Left colon (tissue), 2 donors: ENCODE results near the gene VSX1. TPM values are rescaled to one million over a fixed set of nuclear protein-coding genes. Genes with fewer than 3 reads are reported as not detected.
A peak's percentile ranks its signal among the peaks of the same experiment; 100 is the strongest.

ENCODE experiments used
- ATAC-seq: fragments of 200-7000 bp; cut with Tn5 transposase; one replicate; pipeline ENCODE4 v1.9.1; 2020; ENCODE audit warnings: mild to moderate bottlenecking, moderate library complexity
- DNase-seq, 2 donors: peaks; one replicate each; pipeline ENCODE4 v3.0.0-alpha.2; 2020
- intact Hi-C, 2 donors: fragments of 100-400 bp; cut with DNase I in 1 of 2; cut with micrococcal nuclease in 1 of 2; formaldehyde crosslinking; loops; one replicate each; pipeline versions ENCODE4 v1.11.2 to v1.14.0; 2022; cut with DNase I, micrococcal nuclease
- total RNA-seq, 2 donors: library from RNA; stranded (reverse); fragmentation: NEBNext Ultra II Directional; extraction: Animal tissue kit (Norgen Biotek cat#: 25700); gene quantifications; one replicate each; pipeline ENCODE4 v1.2.1, GENCODE V29; 2021
- donor health status: DM: no; HTN: no; CAD: no.
- donor health status: DM: yes; HTN: yes; CAD: no.

The VSX1 gene
- total RNA-seq, 2 donors from 2014 or later = not detected

DNA sequence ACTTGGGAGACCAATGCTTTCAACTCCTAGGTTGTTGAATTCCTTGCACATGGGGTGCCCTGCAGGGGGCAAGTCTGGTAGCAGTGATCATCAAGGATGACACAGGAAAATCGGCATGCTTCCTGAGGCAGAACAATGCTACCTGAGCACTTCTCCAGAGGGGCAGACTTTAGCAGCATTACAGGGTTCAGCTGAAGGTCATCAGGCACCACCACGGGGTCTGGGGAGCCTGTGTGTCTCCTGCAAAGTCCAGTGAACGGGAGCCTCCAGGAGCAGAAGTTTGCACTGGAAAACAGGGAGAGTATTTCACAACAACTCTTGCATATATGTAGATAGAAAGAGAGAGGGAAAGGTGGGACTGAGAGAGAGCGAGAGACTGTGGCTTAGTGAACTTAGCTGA lies 10.2 kb downstream of the VSX1 start:
- intact Hi-C loops = no loop called here
- no peak for DNase-seq
- ATAC-seq = no peak

- DNase-seq (no peak), ATAC-seq (no peak)
- intact Hi-C loops = no loop called here
These were observed 11.0 kb downstream of the VSX1 start for GRCh38 chr20:25070821-25071473.

- intact Hi-C loops = loop anchor here in 1 of 2 donors (5.0 kb wide), 1 partner anchor 70 kb away; no protein-coding TSS in a partner anchor
- ATAC-seq = no peak
- peak in 1 of 2 donors; percentile 18 for DNase-seq
These were observed 14.6 kb downstream of the VSX1 start for GRCh38 chr20:25067102-25067987.

- DNase-seq = peak in 1 of 2 donors; percentile 8
- intact Hi-C loops = loop anchor here in 1 of 2 donors (5.0 kb wide), 1 partner anchor 69 kb away; no protein-coding TSS in a partner anchor
- no peak for ATAC-seq
These were observed 15.6 kb downstream of the VSX1 start for GRCh38 chr20:25066386-25066785.

DNA sequence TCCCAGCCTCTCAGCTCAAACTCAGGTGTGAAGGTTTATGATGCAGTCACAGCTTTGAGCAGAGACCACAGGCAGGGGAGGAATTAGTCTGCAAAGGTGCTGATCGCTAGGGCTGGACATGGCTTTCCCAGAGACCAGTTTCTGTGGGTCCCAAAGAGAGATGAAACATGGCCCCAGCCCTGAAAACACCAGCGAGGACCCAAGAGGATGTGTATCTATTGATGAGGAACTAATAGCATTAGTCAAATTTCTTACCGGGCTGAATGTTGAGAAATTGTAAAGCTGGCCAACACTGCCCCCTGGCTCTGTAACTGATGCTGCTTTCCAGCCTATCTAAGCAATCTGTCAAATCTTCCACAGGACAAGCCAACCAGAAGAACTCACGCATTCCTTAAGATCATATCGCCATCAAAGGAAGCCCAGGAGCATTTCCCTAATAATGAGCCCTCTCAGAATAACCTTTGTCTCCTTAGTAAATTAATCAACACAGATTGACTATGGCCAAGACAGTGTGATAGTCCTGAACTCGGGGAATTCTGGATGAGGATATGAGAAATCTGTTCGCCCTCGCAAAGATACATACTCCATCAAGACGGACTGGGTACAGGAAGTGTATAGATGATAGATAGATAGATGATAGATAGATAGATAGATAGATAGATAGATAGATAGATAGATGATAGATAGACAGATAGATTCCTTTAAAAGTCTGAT lies 16.2 kb downstream of the VSX1 start:
- DNase-seq = peak; percentile 44 to 80
- peak; percentile 77 for ATAC-seq
- intact Hi-C loops = loop anchor here (2.0 to 5.0 kb wide), 2 partner anchors 68 to 71 kb away; no protein-coding TSS in a partner anchor

DNA sequence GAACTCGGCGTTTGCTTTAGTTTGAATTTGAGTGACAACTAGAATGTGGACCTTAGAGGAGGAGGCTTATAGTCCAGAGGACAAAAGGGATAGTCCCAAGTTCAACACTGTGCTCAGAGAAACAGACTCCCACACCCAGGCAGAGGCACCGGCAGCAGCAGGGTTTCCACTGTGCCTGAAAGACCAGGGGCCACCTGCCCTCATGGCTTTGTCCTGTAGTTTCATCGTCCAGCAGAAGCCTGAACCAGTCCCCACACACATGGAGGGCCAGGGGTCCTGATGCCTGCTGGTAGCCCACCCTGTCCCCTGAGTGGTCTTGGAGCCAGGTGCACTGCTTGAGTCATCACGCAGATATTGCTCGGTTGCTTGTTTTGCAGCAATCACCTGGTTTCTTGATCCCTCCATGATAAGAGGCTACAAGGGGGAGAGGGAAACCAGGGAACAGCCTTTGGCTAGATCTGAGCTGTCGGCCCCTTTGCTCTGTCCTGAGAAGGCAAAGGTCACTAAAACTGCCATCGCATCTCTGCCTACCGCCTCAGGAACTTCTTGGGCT lies 16.8 kb downstream of the VSX1 start:
- intact Hi-C loops = loop anchor here (2.0 to 5.0 kb wide), 2 partner anchors 68 to 70 kb away; no protein-coding TSS in a partner anchor
- ATAC-seq (peak; percentile 68), DNase-seq (peak in 1 of 2 donors; percentile 23)

GRCh38 chr20:25064561-25065071 lies 17.3 kb downstream of the VSX1 start:
- ATAC-seq = no peak
- intact Hi-C loops = loop anchor here (2.0 to 5.0 kb wide), 2 partner anchors 67 to 70 kb away; no protein-coding TSS in a partner anchor
- peak in 1 of 2 donors; percentile 11 for DNase-seq

DNA sequence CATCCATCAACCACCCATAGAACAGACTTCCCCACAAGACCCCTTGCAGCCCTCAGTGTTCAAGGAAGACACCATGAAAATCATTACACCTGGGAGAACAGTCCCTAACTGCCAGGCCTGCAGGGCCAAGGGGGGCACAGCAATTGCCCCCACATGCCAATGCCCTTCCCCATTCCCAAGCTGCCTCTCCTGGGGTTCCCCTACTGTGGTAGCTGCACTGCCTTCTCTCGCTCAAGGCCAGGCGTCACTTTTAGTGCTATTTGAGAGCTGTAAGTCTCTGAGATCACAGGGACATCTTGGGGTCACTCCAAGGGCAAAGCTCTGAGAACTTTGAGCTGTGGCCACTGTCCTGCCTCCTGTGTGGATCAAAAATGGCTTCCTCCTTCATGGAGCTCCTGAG lies 18.0 kb downstream of the VSX1 start:
- no peak for ATAC-seq
- intact Hi-C loops = loop anchor here in 1 of 2 donors (2.0 kb wide), 1 partner anchor 69 kb away; no protein-coding TSS in a partner anchor
- peak in 1 of 2 donors; percentile 15 for DNase-seq

DNA sequence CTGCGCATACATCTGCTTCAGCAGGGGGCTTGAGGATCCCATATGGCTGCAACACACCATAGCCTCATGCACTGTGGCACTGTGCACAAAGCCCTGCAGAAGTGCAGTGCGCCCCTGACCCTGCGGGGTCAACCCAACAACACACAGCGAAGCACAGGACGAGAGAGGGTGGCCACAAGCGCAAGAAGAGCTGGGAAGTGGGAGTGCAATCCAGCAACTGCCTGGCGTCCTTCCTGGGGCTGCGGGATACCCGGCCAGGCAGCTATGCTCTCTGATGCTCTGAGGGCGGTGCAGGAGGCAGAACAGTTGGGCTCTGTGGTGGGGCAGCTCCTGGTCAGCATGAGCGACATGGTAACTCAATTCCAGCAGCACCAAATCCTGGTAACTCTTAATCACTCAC lies 18.4 kb downstream of the VSX1 start:
- ATAC-seq (no peak), DNase-seq (peak in 1 of 2 donors; percentile 23)
- intact Hi-C loops = no loop called here

DNA sequence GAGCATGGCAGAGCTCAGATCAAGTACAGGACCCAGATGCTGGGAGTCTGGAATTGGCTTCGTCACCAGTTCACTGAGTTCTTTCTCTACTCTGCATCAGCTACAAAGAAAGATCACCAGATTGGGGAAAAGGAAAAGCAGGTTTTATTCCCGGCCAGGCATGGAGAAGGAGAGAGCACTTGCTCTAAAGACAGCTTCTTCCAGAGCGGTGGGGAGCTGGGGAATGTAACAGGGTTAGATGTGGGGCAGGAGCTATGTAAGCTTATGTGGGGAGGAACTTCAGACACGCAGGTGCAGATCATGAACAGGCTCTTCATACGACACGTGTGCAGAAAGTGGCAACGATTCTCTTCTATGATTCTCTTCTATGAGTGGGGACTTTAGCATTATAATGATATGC lies 19.1 kb downstream of the VSX1 start:
- ATAC-seq (no peak), DNase-seq (peak in 1 of 2 donors; percentile 8)
- intact Hi-C loops = no loop called here

DNA sequence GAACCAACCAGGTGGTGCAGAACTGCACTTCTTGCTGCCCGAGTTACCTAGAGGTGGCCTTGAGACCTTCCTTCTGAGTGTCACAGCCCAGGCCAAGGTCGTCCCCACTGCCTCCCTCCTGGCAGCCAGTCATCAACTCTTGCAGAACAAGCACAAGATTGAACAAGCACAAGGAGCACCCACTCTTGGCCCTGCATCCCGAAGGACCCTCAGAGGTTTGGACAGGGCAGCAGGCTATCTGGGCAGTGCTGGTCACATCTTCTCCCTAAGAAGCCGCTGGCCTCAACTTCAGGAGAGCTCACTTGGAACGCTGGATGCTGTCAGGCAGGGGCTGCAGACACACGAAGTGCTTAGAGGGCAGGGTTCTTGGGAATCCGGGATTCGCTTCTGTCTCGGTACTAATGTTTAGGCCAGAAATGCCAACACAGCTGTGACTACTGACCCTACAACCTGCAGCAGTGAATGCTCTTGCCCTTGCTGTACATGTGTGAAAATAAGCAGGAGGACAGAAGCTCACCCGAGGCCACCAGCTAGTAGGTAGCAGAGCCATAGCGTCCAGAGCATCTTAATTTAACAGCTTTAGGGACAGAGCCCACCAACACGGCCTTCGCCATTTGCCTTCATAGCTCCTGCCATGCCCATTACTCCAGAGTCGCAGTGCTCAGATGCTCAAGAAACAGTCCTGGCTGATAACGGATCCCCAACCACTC lies 20.0 kb downstream of the VSX1 start:
- ATAC-seq (no peak), DNase-seq (peak in 1 of 2 donors; percentile 11)
- intact Hi-C loops = no loop called here

GRCh38 chr20:25061103-25061799 lies 20.7 kb downstream of the VSX1 start:
- ATAC-seq = peak; percentile 10
- intact Hi-C loops = no loop called here
- DNase-seq = peak in 1 of 2 donors; percentile 22

DNA sequence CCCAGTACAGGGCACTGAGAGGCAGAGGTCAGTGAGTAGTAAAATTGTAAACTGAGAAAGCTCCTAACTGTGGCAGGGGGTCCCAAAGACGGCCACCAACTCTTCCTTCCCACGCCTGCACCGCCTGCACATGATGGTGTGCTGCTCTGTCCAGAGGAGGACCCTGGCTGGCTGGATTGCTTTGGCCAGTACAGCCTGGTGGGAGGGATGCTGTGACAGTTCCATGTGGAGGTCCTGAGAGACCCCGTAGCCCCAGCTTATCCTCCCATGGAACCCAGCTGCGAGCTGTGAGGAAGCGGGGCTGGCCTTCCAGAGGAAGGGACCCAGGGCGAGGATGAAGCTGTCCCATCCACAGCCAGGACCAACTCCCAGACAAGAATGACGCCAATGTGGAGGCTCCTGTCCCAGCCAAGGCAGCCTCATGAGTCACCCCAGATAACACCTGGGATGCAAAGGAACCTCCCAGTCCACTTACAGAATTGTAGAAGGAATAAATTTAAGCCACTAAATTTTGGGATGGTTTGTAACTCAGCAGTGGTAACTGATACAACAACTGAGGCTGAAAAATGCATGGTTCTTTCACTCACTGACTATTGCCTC lies 22.0 kb downstream of the VSX1 start:
- DNase-seq (peak in 1 of 2 donors; percentile 25), ATAC-seq (no peak)
- intact Hi-C loops = no loop called here

DNA sequence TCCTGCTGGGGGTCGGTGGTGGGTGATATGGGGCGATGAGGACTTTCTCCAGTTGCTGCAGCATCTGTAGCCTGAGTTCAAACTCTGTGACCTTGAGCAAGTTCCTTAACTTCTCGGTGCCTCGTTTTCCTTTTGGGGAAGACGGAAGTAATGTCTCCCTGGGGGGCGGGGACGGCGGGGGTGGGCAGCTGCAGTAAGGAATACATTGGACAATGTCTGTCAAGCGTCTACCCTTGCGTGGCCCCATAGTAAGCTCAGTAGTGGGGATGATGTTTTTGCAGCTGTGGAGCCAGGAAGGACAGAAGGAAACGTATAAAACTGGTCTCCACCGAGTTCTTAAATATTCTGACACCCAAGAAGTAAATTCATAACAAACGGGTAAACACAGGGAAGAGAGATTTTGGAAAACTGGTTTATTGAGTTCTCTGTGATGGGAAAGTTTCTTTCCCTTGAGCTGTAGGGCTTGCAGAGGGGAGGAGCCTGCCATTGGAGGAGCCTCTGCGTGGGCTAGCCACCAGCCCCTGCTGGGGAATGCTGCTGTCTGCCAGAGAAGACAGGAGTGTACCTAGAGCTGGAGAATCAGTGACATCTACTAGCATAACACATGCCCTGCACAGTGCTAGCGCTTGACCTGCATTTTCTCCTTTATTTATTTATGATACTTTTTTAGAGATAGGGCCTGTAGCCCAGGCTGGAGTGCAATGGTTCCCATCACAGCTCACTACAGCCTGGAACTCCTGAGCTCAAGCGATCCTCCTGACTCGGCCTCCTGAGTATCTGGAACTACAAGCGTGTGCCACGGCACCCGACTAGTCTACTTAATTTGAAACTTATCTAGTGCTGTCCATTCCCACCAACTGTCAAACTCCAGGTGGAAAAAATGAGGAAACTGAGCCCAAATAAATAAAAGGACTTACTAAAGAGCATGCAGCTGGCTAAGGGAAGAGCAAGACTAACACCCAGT lies 22.8 kb downstream of the VSX1 start:
- DNase-seq = peak; percentile 50 to 51
- no peak for ATAC-seq
- intact Hi-C loops = no loop called here

DNA sequence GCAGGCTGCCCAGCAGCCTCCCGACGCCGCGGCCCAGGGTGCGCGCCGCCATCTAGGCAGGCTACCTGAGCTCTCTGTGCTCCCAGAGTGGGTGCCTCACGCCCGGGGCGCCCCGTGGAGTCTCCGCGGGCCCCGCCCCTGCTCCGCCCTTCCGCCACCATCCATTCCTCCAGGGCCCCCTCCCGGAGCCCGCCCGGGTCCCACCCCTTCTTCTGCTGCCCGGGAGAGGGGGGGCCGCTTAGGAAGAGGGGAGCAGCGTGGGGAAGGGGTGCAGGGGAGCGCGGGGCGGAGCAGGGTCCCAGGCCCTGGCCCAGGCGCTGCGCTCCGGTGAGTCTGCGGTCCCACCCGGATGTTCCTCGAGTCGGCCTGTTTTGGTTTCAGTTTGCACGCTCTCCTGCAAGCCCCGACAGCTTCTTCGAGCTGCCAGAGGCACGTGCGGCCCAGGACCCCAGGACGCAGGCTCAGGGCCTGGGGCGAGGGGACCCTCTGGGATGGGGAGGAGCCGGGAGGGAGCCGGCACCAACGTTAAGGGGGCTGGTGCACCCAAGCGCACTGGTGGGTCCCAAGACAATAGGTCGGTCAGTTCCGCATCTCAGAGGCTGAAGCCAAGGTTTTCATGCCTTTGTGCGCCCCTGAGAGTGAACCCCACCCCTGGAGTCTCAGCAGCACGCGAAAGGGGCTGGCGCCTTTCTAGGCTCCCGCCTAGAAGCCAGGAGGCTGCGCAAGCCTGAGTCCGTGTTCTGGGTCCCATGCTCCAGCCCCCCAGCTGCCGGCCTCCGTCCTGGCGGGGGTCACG lies 23.7 kb downstream of the VSX1 start, which contains the start of gene ACSS1:
Gene ACSS1 (minus strand): TSS at position 89 of the 796 bp plus-strand sequence. CDS start 37 bp downstream, at position 52.
- intact Hi-C loops = no loop called here
- DNase-seq = peak; percentile 77 to 84
- ATAC-seq = peak; percentile 52
